ENCODE results near the gene DPH1.

DNA sequence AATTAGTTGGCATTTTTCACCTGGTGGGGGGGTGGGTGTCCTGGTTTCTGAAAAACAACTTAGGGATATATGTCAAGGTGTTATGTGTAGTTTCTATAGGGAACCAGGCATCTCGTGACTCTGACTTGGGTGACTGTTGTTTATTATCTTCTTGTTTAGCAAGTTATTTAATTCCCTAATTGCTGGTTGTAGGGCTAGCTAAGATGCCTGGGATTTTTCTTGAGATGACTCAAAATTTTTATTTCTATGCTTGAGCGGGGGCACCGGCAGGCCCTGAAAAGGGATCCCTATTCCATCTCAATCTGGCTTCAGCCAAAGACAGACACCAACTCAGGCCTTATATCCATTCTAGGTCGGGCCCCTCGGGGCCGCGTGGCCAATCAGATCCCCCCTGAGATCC, 3.2 kb downstream of the DPH1 start:
- TF ChIP-seq, protein P1, sequence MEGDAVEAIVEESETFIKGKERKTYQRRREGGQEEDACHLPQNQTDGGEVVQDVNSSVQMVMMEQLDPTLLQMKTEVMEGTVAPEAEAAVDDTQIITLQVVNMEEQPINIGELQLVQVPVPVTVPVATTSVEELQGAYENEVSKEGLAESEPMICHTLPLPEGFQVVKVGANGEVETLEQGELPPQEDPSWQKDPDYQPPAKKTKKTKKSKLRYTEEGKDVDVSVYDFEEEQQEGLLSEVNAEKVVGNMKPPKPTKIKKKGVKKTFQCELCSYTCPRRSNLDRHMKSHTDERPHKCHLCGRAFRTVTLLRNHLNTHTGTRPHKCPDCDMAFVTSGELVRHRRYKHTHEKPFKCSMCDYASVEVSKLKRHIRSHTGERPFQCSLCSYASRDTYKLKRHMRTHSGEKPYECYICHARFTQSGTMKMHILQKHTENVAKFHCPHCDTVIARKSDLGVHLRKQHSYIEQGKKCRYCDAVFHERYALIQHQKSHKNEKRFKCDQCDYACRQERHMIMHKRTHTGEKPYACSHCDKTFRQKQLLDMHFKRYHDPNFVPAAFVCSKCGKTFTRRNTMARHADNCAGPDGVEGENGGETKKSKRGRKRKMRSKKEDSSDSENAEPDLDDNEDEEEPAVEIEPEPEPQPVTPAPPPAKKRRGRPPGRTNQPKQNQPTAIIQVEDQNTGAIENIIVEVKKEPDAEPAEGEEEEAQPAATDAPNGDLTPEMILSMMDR (IDR thresholded peaks at IDR 0.05): no peak
- TF ChIP-seq POLR2A (IDR thresholded peaks at IDR 0.05): no peak
- TF ChIP-seq POLR2AphosphoS5 (IDR thresholded peaks at IDR 0.05): no peak
- TF ChIP-seq EP300 (IDR thresholded peaks at IDR 0.05): no peak
